GM12878 (cell line): ENCODE data around the gene BICRA. TPM values are rescaled to one million over a fixed set of nuclear protein-coding genes. Genes with fewer than 3 reads are reported as not detected.
A peak's percentile ranks its signal among the peaks of the same experiment; 100 is the strongest.

Experiments
- ATAC-seq: fragments of 200-7000 bp; cut with Tn5 transposase; 3 replicates; pipeline ENCODE4 v1.9.1; 2020; ENCODE audit warnings: mild to moderate bottlenecking, moderate library complexity
- BruUV-seq: library from RNA; stranded (reverse); fragments of 400-500 nt; replicated peaks from 2 replicates; lab custom pipeline; 2021; lab: Mats Ljungman, UMichigan
- CTCF ChIA-PET: fragments of 300-600 bp; sonication (Branson Sonifier 250); formaldehyde crosslinking; extraction: SDS; loops from one replicate; lab custom pipeline; 2021; ENCODE audit warnings: inconsistent platforms; lab: Yijun Ruan, JAX
- POLR2A ChIA-PET: fragments of 350-600 bp; formaldehyde crosslinking; extraction: SDS; loops from one replicate; lab custom pipeline; 2021; ENCODE audit warnings: inconsistent platforms; lab: Charles Lee
- RAD21 ChIA-PET: fragments of 300-600 bp; sonication (Branson Sonifier 250); formaldehyde crosslinking; loops from one replicate; lab custom pipeline; 2023; ENCODE audit warnings: antibody characterized with exemption; ENCODE audit not compliant: unreplicated experiment; lab: Charles Lee
- SMC1A ChIA-PET: fragments of 300-600 bp; sonication (Branson Sonifier 250); formaldehyde crosslinking; loops from one replicate; lab custom pipeline; 2023; ENCODE audit not compliant: unreplicated experiment, uncharacterized antibody; lab: Charles Lee
- DNase-seq: peaks from one replicate; pipeline ENCODE4 v3.0.0-alpha.2; 2011; ENCODE audit warnings: low read depth, low spot score
- FAIRE-seq: peaks from 3 replicates; lab custom pipeline; 2011; peaks lifted over from hg19 to GRCh38; lab: Jason Lieb, UNC
- H2AFZ ChIP-seq: 2 replicates; pipeline ENCODE4 v1.6.0; 2011; ENCODE audit warnings: low read depth, low read length, control low read depth; ENCODE audit not compliant: control insufficient read depth
- H3K27ac ChIP-seq: 2 replicates; pipeline ENCODE4 v1.5.1; 2011; ENCODE audit warnings: control low read depth; ENCODE audit not compliant: control insufficient read depth, insufficient read depth
- H3K27me3 ChIP-seq, 2 experiments: replicated peaks in 1 of 2; 2 replicates each; pipeline versions ENCODE4 v1.6.0 to v1.6.1; 2011; ENCODE audit warnings: low read length in 1 of 2; ENCODE audit not compliant: control insufficient read depth in 2 of 2, insufficient read depth in 2 of 2
- H3K36me3 ChIP-seq, 2 experiments: 2 replicates each; pipeline ENCODE4 v1.5.1; 2011; ENCODE audit warnings: low read length in 1 of 2; ENCODE audit not compliant: control insufficient read depth in 2 of 2, insufficient read depth in 2 of 2
- H3K4me1 ChIP-seq: 2 replicates; pipeline ENCODE4 v1.6.1; 2011; ENCODE audit warnings: mild to moderate bottlenecking, low read length, moderate library complexity, mixed read lengths; ENCODE audit not compliant: control insufficient read depth, insufficient read depth
- H3K4me2 ChIP-seq: 2 replicates; pipeline ENCODE4 v1.6.0; 2011; ENCODE audit warnings: control low read depth; ENCODE audit not compliant: control insufficient read depth, insufficient read depth
- H3K4me3 ChIP-seq: fragments of 200-600 bp; sonication (generic); 2 replicates; pipeline ENCODE4 v1.5.1; 2016
- H3K79me2 ChIP-seq: 2 replicates; pipeline ENCODE4 v1.6.0; 2011; ENCODE audit warnings: low read length; ENCODE audit not compliant: control insufficient read depth, insufficient read depth
- H3K9ac ChIP-seq: 2 replicates; pipeline ENCODE4 v1.8.0; 2011; ENCODE audit warnings: low read length, control low read depth, mixed read lengths; ENCODE audit not compliant: control insufficient read depth, insufficient read depth
- H3K9me3 ChIP-seq: replicated peaks from 3 replicates; pipeline ENCODE4 v1.5.1; 2011; ENCODE audit warnings: mild to moderate bottlenecking, low read length; ENCODE audit not compliant: control insufficient read depth, insufficient read depth
- H4K20me1 ChIP-seq: 2 replicates; pipeline ENCODE4 v1.6.0; 2011; ENCODE audit not compliant: control insufficient read depth, insufficient read depth
- RUNX3 ChIP-seq: IDR thresholded peaks from 2 replicates; pipeline ENCODE4 v1.6.1; 2012; ENCODE audit warnings: low read length, inconsistent platforms
- WGBS: methylation state at CpG from one replicate; pipeline ENCODE4 v1.1.6; 2016; ENCODE audit warnings: low lambda C conversion rate; ENCODE audit not compliant: insufficient replicate concordance, insufficient coverage; ENCODE audit errors: missing lambda C conversion rate; 5-methylcytosine and 5-hydroxymethylcytosine counted together
- in situ Hi-C: fragments of 300-500 bp; cut with MboI; formaldehyde crosslinking; loops from 9 replicates; pipeline ENCODE4 v1.14.3; 2018; ENCODE audit warnings: mixed read lengths
- intact Hi-C: fragments of 100-400 bp; cut with micrococcal nuclease; formaldehyde crosslinking; loops from one replicate; pipeline ENCODE4 v1.14.2; 2022; ENCODE audit not compliant: unreplicated experiment
- polyA plus RNA-seq, 11 experiments: library from polyadenylated mRNA; depleted of rRNA in 4 of 11; unstranded in 6 of 11; stranded (reverse) in 5 of 11; fragments of >200 nt; fragmentation: Nextera tagmentation in 4 of 11; fragmentation: Illumina TruSeq in 1 of 11; extraction: Ambion mirVana in 4 of 11; extraction: Trizol in 1 of 11; gene quantifications; 1 replicate in 1 of 11; 2 replicates in 10 of 11; pipeline versions ENCODE4 v1.2.1 to v1.2.3, GENCODE V29; 2011 to 2016; ENCODE audit warnings: inconsistent platforms in 2 of 11, missing spikeins in 2 of 11, low read depth in 1 of 11
- total RNA-seq, 4 experiments: library from RNA; depleted of rRNA in 3 of 4; stranded (reverse); fragments of >200 nt in 3 of 4; fragmentation: Illumina TruSeq in 1 of 4; extraction: Trizol in 1 of 4; gene quantifications; 2 replicates each; pipeline versions ENCODE4 v1.2.1 to v1.2.3, GENCODE V29; 2013 to 2021
- TF ChIP-seq, protein P1 (sequence below): fragments of 450-650 bp; IDR thresholded peaks from 2 replicates; pipeline ENCODE4 v1.6.1; 2016; ENCODE audit warnings: mild to moderate bottlenecking

The BICRA gene
- total and polyA plus RNA-seq, 10 of the 15 experiments (the other 5 are each of a cell fraction or from before 2014, with no cell fraction given) = 0.11 to 15.3 (median 1.3) TPM

DNA sequence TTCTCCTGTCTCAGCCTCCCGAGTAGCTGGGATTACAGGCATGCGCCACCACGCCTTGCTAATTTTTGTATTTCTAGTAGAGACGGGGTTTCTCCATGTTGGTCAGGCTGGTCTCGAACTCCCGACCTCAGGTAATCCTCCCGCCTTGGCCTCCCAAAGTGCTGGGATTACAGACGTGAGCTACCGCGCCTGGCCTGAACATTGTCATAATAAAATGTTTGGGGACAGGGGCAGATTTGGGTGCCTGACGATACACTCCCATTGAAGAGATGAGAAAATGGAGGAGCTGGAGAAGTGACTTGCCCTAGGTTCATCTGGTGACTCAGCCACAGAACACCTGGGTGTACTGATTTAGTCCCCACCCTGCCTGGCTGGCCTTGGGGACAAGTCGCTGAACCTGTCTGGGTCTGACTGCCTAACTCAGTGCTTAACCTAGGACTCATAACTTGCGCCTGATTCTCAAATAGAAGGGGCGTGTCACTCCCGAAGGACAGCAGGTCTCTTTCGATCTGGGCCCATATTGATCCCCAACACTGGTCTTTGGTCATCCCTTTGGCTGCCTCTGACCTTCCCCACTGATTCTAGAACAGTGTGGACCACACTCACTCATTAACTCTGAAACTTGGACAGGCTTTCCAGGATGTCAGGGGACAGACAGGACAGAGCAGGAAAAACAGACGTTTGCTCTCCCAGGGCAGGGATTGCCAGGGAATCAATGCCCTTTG lies 7.6 kb upstream of the BICRA start:
- no TSS peak for BruUV-seq
- ATAC-seq = no peak
- no peaks in the 10 kb centered on the region for H3K9me3 ChIP-seq
- ChIA-PET POLR2A (interaction anchor here (0.5 to 2.1 kb wide), 7 partner anchors 9 to 273 kb away, joined by 3 to 14 read pairs (median 3); no protein-coding TSS in a partner anchor), RAD21 (interaction anchor here (0.5 kb wide), 1 partner anchor 1652 kb away, joined by 3 read pairs; no protein-coding TSS in a partner anchor), CTCF (interaction anchor here (1.4 to 3.4 kb wide), 3 partner anchors 62 to 118 kb away, joined by 3 to 14 read pairs (median 4); partner anchors contain the start of gene KPTN), SMC1A (interaction anchor here (0.6 to 1.4 kb wide), 3 partner anchors 10 to 190 kb away, joined by 3 to 4 read pairs (median 3); no protein-coding TSS in a partner anchor)
- no peaks in the 10 kb centered on the region for H3K36me3 ChIP-seq
- in situ Hi-C loops (no loop called here), intact Hi-C loops (loop anchor here (2.0 kb wide), 1 partner anchor 87 kb away; the partner anchor contains the start of gene NAPA)
- no peak for TF ChIP-seq RUNX3
- TF ChIP-seq, protein P1, sequence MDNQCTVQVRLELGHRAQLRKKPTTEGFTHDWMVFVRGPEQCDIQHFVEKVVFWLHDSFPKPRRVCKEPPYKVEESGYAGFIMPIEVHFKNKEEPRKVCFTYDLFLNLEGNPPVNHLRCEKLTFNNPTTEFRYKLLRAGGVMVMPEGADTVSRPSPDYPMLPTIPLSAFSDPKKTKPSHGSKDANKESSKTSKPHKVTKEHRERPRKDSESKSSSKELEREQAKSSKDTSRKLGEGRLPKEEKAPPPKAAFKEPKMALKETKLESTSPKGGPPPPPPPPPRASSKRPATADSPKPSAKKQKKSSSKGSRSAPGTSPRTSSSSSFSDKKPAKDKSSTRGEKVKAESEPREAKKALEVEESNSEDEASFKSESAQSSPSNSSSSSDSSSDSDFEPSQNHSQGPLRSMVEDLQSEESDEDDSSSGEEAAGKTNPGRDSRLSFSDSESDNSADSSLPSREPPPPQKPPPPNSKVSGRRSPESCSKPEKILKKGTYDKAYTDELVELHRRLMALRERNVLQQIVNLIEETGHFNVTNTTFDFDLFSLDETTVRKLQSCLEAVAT = peak; percentile 96
- no peak overlapping the region for H2AFZ ChIP-seq
- no peaks in the 10 kb centered on the region for H4K20me1 ChIP-seq
- peak overlapping the region; percentile 75 for H3K4me3 ChIP-seq
- H3K4me2 ChIP-seq = peak overlapping the region; percentile 78
- H3K27ac ChIP-seq = peak overlapping the region; percentile 73; the same call in 1 of the 2 replicates
- FAIRE-seq = no peak
- no peak for DNase-seq
- H3K9ac ChIP-seq = peak overlapping the region; percentile 75
- 78% methylated on average over 17 of the region's 17 CpGs for WGBS
- peaks cover 11% of the 10 kb centered on the region for H3K4me1 ChIP-seq
- H3K79me2 ChIP-seq = no peaks in the 10 kb centered on the region
- no peaks in the 10 kb centered on the region for H3K27me3 ChIP-seq
